ENCODE data around the gene TRDN. TPM values are rescaled to one million over a fixed set of nuclear protein-coding genes. Genes with fewer than 3 reads are reported as not detected.
A peak's percentile ranks its signal among the peaks of the same experiment; 100 is the strongest.
"Not testable (repeated sequence)": the region's sequence is repeated elsewhere in the genome, so short reads cannot be mapped to it uniquely, and the experiment has no call there.

The TRDN gene
- total RNA-seq, 1 experiment from 2014 or later = not detected

DNA sequence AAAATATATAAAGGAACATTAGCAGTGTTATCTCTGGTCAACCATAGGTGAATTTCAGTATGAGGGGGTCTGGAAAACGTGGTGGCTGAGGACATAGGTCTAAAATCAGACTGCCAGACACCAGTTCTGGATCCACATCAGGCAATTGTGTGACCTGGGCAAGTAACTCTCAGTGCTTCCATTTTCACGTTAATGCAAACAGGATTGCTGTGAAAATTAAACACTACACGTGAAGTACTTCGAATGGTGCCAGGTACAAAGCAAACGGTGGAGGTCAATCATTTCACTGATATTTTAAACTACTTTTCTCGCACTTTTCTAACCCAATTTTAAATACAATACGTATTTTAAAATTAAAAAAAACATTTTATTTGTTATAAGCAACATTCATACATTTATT lies 315.7 kb downstream of the TRDN start:
- no peak for DNase-seq (ENCODE audit: extremely low read depth, low read depth)

DNA sequence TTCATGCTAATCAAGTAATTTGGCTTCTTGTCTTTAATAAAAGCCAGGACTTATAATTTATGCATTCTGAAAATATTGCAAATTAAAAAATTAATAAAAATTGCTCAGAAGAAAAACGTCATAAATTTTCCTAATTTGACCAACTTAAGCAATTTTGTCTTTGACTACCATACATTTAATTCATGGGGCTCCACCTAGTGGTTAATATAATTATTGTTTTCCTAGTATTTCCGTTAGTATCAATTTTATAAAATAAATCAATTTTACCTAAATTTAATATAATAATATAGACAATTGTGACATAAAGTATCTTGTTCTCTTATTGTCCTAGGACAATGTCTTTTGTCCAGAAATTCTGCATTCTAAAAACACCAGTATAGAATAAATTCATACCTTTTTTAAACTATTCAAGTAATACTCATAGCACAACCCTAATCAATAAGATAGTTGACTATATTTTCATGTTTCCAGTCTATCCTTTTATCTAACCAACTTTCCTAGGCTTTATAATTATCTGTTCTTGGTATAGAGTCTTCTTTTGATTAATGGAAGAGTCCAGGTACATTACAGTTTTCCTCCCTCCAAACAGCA lies 319.9 kb downstream of the TRDN start:
- peak; percentile 13 for DNase-seq (ENCODE audit: extremely low read depth, low read depth)

DNA sequence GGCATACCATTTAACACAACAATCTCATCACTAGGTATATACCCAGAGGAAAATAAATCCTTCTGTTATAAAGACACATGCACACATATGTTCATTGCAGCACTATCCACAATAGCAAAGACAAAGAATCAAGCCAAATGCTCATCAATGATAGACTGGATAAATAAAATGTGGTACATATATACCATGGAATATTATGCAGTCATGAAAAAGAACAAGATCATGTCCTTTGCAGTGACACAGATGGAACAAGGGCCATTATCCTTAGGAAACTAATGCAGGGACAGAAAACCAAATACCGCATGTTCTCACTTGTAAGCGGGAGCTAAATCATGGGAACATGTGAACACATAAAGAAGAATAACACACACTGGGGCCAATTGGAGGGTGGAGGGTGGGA lies 322.3 kb downstream of the TRDN start:
- not testable (repeated sequence) for DNase-seq (ENCODE audit: extremely low read depth, low read depth)

DNA sequence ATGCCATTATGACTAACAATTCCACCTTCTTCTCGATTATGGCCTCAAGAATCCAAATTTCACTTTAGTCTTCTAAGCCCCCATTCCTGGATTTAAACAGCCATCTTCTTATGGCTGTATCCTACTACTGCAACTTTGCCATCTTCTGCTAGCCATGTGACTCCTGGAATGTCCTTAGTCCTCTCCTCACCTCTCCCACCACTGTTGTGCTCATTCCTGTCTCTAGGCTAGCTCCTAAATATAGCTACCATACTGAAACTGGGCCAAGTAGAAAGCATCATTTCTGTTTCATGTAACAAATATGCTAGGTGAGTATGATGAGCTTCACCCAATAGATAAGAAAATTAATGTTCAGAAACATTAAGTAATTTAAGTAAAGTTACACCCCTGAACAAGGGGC lies 327.6 kb downstream of the TRDN start:
- DNase-seq (ENCODE audit: extremely low read depth, low read depth) = no peak

DNA sequence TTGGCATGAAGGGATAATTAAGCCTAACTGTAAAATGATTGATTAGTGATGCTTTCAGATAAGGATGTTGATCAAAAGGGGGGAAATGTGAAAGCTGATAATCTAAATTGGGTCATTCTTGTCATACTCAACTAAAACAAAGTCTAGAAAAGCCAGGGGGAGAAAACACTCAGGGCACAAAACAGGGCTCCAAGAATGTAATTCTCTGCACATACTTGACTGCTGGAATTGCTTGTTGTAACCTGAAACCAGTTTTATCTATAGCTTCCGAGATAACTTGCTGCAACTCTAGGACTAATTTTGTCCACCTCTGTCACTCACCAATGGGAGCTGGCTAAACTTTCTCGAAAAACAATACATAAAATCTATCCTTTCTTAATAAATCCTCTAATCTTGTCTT lies 330.4 kb downstream of the TRDN start:
- DNase-seq (ENCODE audit: extremely low read depth, low read depth) = no peak

DNA sequence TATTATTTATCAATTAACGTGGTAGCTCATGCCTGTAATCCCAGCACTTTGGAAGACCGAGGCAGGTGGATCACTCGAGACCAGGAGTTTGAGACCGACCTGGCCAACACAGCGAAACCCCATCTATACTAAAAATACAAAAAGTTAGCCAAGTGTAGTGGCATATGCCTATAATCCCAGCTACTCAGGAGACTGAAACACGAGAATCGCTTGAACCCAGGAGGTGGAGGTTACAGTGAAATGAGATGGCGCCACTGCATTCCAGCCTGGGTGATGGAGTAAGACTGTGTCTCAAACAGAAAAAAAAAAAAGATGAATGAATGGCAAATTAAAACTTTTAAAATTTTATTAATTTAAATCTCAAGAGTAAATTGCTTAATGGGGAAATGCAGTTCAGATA lies 341.1 kb downstream of the TRDN start:
- no peak for DNase-seq (ENCODE audit: extremely low read depth, low read depth)

DNA sequence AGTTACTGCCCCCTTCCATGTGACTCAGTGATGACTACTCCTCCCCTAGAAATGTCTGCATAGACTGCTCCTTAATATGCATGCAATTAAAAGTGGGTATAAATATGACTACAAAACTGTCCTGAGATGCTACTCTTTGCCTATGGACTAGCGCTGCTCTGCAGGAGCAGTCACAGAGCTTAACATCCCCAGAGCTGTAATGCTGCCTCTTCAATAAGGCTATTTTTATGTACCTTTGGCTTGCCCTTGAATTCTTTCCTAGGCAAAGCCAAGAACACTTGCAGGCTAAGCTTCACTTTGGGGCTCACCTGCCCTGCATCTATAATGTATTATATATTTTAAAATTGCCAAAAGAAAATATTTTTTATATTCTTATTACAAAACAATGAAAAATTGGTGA lies 341.6 kb downstream of the TRDN start:
- DNase-seq (ENCODE audit: extremely low read depth, low read depth) = no peak

DNA sequence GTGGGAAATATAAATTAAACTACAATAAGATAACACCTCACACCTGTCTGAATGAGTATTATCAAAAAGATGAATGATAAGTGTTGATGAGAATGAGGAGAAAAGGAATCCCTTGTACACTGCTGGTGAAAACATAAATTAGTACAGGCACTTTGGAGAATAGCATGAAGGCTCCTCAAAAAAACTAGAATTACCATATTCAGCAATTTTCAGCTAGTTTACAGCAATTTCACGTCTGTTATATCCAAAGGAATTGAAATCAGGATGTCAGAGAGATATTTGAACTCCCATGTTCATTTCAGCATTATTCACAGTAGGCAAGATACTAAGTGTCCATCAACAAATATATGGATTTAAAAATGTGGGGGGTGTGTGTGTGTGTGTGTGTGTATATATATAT lies 348.1 kb downstream of the TRDN start:
- no peak for DNase-seq (ENCODE audit: extremely low read depth, low read depth)

DNA sequence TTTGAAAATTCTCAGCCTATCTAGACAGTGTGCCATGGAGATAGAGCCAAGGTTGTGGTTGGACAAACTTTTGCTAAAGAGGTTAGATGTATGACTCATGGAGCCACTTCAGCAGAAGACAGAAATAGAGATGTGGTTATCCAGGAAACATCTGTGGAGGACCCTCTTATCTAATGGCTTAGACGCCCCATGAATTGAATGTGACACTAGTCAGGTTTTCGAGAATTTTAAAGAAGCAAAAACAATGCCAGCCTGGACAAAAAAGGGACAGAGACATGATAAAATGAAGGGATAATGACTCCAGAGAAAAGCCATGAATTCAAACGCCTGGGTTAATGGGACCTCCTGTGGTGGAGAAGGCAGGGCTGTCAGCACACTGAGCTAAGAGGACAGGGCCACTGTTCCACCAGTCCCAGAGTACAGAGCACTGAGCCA lies 360.2 kb downstream of the TRDN start:
- DNase-seq (ENCODE audit: extremely low read depth, low read depth) = no peak

DNA sequence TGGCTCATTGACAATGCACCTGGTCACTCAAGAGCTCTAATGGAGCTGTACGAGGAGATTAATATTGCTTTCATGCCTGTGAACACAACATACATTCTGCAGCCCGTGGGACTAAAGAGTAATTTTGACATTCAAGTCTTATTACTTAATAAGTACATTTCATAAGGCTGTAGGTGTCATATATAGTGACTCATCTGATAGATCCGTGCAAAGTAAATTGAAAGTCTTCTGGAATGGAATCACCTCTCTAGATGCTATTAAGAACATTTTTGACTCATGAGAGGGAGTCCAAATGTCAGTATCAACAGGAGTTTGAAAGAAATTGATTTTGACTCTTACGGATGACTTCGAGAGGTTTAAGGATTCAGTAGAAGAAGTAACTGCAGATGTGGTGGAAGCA lies 372.8 kb downstream of the TRDN start:
- no peak for DNase-seq (ENCODE audit: extremely low read depth, low read depth)

DNA sequence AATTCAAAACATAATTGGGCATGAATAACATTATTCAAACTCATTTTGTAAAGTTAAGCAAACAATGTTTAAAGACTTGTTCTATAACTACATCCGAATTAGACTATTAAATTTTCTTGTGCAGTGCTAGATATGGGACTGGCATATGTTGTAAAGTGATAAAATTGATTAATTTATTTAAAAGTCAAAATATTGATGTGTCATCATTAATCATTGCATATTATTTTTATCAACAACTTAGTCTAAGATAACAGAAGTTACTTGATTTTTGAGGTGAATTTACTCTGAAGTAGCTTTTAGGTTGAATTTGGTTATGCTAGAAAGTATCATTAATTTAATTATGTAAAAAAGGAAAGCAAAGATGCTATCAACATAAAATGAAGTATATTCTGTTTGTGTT lies 396.1 kb downstream of the TRDN start:
- DNase-seq (ENCODE audit: extremely low read depth, low read depth) = no peak

DNA sequence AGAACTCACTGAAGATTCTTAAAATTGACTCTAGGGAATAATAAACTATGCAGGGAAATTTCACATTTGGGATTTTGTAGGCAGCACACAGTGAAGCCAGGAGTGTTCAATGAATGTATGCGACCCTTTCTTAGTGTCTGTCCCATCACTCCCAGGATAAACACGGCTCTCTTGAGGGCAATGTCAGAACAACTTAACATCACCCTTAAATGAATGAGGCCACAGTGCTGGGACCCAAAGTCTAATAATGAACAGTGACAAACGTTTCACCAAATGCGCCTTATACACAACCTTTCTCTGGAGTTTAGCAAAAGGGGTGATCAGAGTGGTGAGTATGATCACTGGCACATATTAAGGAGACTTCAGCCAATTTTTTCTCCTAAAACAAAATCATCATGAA lies 403.4 kb downstream of the TRDN start:
- no peak for DNase-seq (ENCODE audit: extremely low read depth, low read depth)

DNA sequence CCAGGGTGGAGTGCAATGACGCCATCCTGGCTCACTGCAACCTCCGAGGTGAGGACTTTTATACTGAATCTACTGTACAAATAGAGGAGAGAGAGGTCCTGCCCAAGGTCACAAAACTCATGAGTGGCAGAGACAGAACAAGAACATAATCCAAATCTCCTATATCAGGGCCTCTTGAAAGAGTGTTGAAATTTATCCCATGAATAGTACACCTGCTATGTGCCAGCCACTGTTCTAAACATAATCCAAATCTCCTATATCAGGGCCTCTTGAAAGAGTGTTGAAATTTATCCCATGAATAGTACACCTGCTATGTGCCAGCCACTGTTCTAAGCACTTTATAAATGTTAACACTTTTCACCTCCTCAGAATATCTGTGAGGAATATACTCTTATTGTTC lies 409.0 kb downstream of the TRDN start:
- peak; percentile 6 for DNase-seq (ENCODE audit: extremely low read depth, low read depth)

DNA sequence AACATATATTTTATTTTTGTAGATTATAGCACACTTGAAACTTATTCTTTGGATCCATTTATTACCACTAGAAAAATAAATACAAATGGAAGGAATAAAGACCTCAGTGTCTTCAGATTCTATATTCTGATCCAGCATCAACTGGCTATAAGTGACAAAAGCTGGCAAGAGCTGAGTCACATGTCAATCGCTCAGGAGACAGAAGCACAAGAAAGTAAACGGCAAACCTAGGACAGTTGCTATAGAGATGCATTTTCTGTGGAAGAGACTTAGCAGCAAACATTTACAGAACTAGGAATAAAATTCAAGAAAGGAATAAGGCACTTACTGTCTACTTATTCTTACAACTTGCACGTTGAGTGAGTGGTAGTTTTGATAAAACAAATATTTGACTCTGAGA lies 410.4 kb downstream of the TRDN start:
- DNase-seq (ENCODE audit: extremely low read depth, low read depth) = no peak

DNA sequence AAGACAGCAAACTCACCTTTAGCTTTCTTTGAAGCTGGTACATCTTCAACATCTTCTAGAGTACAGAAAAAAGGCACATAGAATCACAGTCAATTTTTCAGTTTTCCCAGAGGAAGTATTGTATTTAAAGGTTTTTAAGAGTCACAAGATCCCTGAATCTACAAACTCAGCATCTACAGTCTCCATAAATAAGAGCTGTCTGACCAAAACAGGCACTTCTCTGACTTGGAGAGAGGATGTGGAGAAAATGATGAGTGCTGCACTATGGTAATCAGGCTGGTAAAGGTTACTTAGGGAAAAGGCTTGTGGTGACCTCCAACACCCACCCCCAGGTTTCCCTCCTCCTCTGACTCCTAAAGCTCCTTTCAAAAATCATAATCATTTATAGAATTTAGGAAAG lies 412.7 kb downstream of the TRDN start:
- DNase-seq (ENCODE audit: extremely low read depth, low read depth) = no peak

DNA sequence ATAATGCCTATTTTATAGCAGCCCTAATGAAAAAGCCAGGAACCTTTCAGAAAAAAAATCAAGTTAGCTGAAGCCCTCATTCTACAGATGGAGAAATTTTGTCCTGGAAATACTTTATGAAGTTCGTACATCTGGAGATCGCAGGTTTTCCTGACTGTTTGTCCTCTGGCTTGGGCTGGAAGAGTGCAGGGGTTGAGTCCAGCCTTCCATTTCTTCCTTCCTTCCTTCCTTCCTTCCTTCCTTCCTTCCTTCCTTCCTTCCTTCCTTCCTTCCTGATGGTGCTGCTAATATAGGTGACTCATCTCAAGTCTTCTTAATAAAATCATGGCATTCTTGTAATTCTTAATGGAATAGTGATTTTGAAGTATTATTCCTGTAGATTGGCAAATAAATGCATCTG lies 413.3 kb downstream of the TRDN start:
- DNase-seq (ENCODE audit: extremely low read depth, low read depth) = no peak

DNA sequence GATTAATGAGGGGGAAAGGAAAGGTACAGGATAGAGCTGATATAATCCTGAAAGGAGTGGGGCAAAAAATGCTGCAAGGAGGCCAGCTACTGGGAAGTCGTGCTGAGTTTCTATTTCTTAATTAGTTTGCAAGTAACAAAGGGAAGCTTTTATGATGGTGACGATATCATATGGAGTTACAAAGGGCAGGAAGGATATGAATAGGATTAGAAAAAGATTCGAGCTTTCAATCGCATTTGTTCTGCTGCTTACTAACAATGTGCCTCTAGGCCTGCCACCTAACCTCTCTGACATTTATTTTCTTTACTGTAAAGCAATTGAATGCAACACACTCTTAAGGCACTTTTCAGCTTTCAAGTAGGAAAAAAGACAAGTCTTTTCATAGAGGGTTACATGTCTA lies 421.5 kb downstream of the TRDN start:
- DNase-seq (ENCODE audit: extremely low read depth, low read depth) = no peak

DNA sequence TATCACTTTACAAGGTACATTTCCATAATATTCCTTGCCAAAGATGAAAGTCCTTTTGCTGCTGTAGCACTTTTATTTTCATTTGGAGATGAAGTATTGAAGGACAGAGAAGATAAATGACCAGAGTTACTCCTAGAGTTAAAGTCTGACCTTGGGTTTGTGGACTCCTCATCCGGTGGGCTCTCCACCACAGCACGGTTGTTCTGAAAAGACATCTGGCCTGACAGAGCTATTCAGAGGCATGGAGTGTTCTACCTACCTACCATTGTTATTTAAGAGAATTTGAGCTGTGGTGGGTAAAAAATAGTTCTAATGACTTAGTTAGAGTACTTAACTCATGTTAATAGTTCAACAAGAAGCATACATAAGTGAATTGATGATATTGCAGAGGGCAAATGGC lies 422.3 kb downstream of the TRDN start:
- no peak for DNase-seq (ENCODE audit: extremely low read depth, low read depth)

DNA sequence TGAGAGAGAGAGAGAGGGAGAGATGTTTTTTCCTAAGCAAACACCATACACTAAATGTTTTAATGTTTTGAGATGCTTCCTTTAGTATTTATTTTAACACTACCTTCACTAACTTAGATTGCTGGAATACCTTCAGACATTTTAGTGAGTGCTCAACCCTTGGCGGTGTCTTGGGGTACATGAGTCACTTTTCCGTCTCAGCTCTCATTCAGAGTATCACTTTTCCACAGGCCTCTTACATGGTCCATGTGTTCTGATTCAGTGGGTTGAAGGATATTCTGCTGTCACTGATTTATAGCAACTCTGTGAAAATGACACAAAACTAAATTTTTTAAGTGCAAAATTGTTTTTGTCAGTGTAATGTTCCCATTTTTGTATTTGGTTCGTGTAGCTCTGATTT lies 422.8 kb downstream of the TRDN start:
- DNase-seq (ENCODE audit: extremely low read depth, low read depth) = no peak

DNA sequence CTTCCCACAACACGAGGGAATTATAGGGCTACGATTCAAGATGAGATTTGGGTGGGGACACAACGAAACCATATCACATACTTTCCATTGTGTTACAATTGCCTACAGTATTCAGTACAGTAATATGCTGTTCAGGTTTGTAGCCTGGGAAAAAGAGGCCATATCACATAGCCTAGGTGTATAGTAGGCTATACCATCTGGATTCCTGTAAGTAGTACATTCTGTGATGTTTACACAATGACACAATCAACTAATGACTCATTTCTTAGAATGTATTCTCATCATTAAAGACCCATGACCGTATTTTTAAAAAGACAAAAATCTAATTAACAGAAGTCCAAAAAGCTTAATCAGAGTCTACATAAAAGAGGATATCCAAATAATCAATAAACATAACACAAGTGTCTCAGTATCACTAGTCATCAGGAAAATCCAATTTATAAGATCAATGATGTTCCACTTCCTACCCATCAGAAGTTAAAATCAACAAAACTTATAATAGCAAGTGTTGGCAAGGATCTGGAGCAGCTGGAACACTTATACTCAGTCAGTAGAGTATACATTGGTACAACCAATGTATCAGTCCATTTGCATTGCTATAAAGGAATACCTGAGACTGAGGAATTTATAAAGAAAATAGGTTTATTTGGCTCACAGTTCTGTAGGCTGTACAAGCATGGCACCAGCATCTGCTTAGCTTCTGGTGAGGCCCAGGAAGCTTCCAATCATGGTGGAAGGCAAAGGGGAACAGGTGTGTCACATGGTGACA lies 424.8 kb downstream of the TRDN start:
- no peak for DNase-seq (ENCODE audit: extremely low read depth, low read depth)

DNA sequence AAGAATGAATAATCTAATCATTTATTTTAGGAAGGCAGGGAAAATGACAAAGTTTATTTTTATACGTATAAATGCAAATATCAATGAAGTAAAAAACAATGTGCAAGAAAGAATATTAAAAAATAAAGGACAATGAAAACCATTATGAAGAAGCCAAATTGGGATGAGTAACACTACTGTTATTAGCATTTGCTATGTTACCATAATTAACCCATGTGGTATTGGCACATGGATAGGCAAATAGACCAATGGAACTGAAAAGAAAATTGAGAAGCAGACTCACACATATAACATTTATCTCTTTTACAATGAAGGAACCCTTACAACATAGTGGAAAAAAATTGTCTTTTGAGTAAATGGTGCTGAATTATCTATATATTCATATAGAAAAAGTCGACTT lies 426.1 kb downstream of the TRDN start:
- no peak for DNase-seq (ENCODE audit: extremely low read depth, low read depth)

DNA sequence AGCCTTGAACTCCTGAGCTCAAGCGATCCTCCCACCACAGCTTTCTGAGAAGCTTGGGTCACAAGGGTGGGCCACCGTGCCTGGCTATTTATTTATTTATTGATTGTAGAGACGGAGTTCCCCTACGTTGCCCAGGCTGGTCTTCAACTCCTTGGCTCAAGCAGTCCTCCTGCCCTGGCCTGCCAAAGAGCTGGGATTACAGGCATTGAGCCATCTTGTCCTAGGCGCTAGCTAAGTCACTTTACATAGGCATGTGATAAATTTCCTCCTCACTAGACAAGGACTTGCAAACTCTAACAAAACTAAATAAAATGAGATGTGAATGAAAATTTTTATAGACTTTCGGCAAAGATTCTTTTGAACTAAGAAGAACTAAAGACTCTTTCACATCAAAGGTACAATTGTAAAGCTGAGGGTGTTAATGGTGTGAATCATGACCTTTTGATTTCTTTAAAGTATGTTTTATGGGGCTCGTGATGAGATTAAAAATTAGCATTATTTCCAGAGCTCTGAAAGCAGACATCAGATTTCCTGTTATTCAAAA lies 428.7 kb downstream of the TRDN start:
- no peak for DNase-seq (ENCODE audit: extremely low read depth, low read depth)

Data from NCI-H460 (cell line).